RWPE2 (cell line): Measurements from ENCODE around the gene UVSSA.

Experiments
- ATAC-seq: fragments of 200-7000 bp; cut with Tn5 transposase; 3 replicates; pipeline ENCODE4 v1.9.1; 2021; ENCODE audit warnings: low read depth
- DNase-seq: peaks from one replicate; pipeline ENCODE4 v3.0.0-alpha.2; 2020; ENCODE audit warnings: low spot score
- H3K27ac ChIP-seq: fragments of 450-650 bp; 2 replicates; pipeline ENCODE4 v1.5.1; 2017; ENCODE audit warnings: mild to moderate bottlenecking; ENCODE audit not compliant: poor library complexity, severe bottlenecking
- H3K27me3 ChIP-seq: fragments of 250-450 bp; sonication (Bioruptor Pico); 2 replicates; pipeline ENCODE4 v1.5.1; 2021; ENCODE audit warnings: mild to moderate bottlenecking, moderate library complexity; ENCODE audit not compliant: insufficient read depth, poor library complexity, severe bottlenecking
- H3K36me3 ChIP-seq: fragments of 250-450 bp; sonication (Bioruptor Pico); 2 replicates; pipeline ENCODE4 v1.5.1; 2020; ENCODE audit warnings: low read depth, mild to moderate bottlenecking, moderate library complexity
- H3K4me1 ChIP-seq: fragments of 250-450 bp; sonication (Bioruptor Pico); 2 replicates; pipeline ENCODE4 v1.5.1; 2021; ENCODE audit warnings: mild to moderate bottlenecking, moderate library complexity; ENCODE audit not compliant: insufficient read depth, poor library complexity, severe bottlenecking
- H3K4me3 ChIP-seq: fragments of 250-450 bp; sonication (Bioruptor Pico); 2 replicates; pipeline ENCODE4 v1.5.1; 2021; ENCODE audit warnings: mild to moderate bottlenecking, moderate library complexity; ENCODE audit not compliant: severe bottlenecking
- H3K9me3 ChIP-seq: fragments of 250-450 bp; sonication (Bioruptor Pico); 2 replicates; pipeline ENCODE4 v1.5.1; 2021; ENCODE audit warnings: mild to moderate bottlenecking, moderate library complexity; ENCODE audit not compliant: severe bottlenecking
- TF ChIP-seq, protein P1 (sequence below): fragments of 450-650 bp; IDR thresholded peaks from one replicate; pipeline ENCODE4 v1.5.1; 2017; ENCODE audit warnings: mild to moderate bottlenecking, moderate library complexity; ENCODE audit not compliant: poor library complexity, severe bottlenecking

UVSSA gene

DNA sequence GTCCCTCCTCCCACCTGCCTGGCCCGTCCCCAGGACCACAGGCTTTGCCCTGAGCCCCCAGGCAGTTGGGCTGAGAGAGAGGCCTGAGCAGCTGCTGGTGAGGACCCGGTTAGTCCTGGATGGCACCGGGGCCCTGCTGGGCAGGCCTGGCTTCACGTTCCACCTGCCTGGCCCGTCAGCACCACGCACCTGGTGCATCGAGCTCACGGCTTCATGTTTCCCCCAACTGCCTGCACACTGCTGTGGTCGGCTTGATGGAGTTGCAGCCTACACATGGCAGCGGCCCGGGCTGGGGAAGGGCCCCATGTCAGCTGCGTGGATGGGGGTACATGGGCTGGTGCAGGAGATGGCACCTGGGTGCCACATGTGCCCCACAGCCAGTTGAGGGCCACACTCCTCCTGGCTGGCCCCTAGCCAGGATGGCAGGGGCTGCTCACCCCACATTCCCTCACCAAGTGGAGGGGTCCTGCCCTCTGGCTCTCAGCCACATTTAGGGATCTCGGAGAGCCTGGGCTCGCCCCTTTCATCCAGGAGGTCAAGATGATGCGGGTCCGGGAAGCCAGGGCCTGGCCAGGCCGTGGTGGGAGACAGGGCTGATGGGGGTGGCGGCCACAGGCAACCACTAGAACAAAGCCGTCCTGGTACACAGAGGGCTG, 30.7 kb downstream of the UVSSA start:
- ATAC-seq, result no peak
- Histone ChIP-seq H3K9me3 (no peaks in the 10 kb centered on the region), H3K27me3 (no peaks in the 10 kb centered on the region), H3K4me3 (no peak overlapping the region), H3K27ac (no peak overlapping the region), H3K4me1 (no peaks in the 10 kb centered on the region), H3K36me3 (0 out of 2 replicates have a peak, but pooled peaks cover 4% of the 10 kb centered on the region)
- TF ChIP-seq, protein P1, sequence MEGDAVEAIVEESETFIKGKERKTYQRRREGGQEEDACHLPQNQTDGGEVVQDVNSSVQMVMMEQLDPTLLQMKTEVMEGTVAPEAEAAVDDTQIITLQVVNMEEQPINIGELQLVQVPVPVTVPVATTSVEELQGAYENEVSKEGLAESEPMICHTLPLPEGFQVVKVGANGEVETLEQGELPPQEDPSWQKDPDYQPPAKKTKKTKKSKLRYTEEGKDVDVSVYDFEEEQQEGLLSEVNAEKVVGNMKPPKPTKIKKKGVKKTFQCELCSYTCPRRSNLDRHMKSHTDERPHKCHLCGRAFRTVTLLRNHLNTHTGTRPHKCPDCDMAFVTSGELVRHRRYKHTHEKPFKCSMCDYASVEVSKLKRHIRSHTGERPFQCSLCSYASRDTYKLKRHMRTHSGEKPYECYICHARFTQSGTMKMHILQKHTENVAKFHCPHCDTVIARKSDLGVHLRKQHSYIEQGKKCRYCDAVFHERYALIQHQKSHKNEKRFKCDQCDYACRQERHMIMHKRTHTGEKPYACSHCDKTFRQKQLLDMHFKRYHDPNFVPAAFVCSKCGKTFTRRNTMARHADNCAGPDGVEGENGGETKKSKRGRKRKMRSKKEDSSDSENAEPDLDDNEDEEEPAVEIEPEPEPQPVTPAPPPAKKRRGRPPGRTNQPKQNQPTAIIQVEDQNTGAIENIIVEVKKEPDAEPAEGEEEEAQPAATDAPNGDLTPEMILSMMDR, result no peak
- peak; percentile 57 for DNase-seq

DNA sequence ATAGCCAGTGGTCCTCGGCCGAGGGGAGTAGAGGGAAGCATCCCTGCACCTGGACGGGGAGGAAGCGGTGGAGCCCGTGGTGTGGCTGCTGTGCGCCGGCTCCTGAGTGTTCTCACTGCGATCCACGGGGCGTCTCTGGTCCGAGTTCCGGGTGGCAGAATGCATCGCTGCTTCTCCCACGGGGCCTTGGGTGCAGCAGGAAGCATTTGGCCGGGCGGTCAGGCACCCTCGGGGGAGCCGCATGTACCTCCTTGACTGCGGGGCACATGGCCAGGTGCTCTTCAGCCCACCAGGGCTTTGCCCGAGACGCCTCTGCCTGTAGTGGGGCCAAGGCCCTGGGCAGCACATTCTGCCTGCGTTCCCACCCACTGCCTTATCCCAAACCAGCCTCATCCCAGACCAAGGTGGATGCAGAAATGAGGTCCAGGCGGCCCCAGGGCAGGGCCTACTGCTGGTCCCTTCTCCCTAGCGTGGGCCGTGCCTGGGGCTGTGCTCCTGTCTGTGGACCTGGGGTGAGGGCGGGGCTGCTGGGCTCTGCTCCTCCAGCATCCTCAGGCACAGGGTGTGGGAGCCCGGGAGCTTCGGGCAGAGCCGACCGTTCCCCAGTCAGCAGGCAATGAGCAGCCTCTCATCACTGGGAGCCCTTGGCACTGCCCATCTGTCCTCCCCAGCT, 31.7 kb downstream of the UVSSA start:
- Histone ChIP-seq H3K4me1 (no peaks in the 10 kb centered on the region), H3K36me3 (0 out of 2 replicates have a peak, but pooled peaks cover 4% of the 10 kb centered on the region), H3K27ac (no peak overlapping the region), H3K27me3 (no peaks in the 10 kb centered on the region), H3K9me3 (no peaks in the 10 kb centered on the region), H3K4me3 (no peak overlapping the region)
- peak; percentile 57 for DNase-seq
- no peak for ATAC-seq
- TF ChIP-seq, protein P1, result no peak

DNA sequence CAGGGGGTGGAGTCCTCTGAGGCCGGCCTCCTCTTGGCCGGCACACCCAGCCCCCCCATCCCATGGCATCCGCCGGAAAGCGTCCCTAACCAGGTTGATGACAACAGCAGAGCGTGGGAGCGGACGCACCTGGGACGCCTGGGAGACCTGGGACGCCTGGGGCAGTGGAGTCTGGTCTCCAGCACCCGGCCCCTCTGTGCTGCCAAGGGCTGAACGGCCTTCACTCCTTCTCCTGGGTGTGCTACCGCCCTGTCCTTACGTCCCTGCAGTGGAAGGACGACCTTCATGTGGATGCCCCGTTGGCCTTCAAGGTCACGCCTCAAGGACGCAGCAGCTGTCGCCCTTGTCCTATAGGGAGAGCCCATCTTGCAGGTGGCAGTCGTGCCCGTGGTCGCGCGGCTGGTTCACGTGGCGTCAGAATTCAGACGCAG, 32.4 kb downstream of the UVSSA start:
- ATAC-seq (no peak), DNase-seq (no peak)
- H3K9me3 ChIP-seq, result no peaks in the 10 kb centered on the region
- H3K4me1 ChIP-seq, result no peaks in the 10 kb centered on the region
- 0 out of 2 replicates have a peak, but pooled peaks cover 4% of the 10 kb centered on the region for H3K36me3 ChIP-seq
- no peak overlapping the region for H3K4me3 ChIP-seq
- no peak overlapping the region for H3K27ac ChIP-seq
- no peaks in the 10 kb centered on the region for H3K27me3 ChIP-seq
- TF ChIP-seq, protein P1, result no peak

DNA sequence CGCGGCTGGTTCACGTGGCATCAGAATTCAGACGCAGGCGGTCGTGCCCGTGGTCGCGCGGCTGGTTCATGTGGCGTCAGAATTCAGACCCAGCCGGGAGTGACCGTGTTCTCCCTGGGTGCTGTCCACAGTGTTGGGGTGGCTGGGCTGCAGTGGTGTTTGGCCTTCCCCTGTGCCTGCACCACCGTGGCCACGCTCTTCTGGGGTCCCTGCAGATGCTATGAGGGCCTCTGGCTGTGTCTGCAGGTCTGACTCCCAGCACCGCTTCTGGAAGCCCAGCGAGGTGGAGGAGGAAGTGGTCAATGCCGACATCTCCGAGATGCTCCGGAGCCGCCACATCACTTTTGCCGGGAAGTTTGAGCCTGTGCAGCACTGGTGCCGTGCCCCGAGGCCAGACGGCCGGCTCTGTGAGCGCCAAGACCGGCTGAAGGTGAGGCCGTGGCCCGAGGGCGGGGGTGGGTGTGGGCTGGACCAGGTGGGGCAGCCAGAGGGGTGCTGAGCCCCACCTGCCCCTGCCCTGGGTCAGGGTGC, 32.9 kb downstream of the UVSSA start:
- Histone ChIP-seq H3K27me3 (no peaks in the 10 kb centered on the region), H3K4me1 (no peaks in the 10 kb centered on the region), H3K36me3 (0 out of 2 replicates have a peak, but pooled peaks cover 4% of the 10 kb centered on the region), H3K9me3 (no peaks in the 10 kb centered on the region), H3K4me3 (no peak overlapping the region), H3K27ac (no peak overlapping the region)
- TF ChIP-seq, protein P1, result no peak
- ATAC-seq (no peak), DNase-seq (no peak)
